MCF 10A (cell line): ENCODE data around the gene GPC3. TPM values are rescaled to one million over a fixed set of nuclear protein-coding genes. Genes with fewer than 3 reads are reported as not detected.

Experiments used
- BruUV-seq: library from RNA; stranded (reverse); fragments of 400-500 nt; replicated peaks from 2 replicates; lab custom pipeline; 2021; lab: Mats Ljungman, UMichigan
- CTCF ChIA-PET: fragments of 300-600 bp; sonication (Branson Sonifier 250); formaldehyde crosslinking; extraction: SDS; loops from one replicate; lab custom pipeline; 2021; ENCODE audit warnings: antibody characterized with exemption, inconsistent platforms; lab: Yijun Ruan, JAX
- POLR2A ChIA-PET: fragments of 300-600, 350-650 bp; sonication (Branson Sonifier 250); formaldehyde crosslinking; extraction: SDS; loops from one replicate; lab custom pipeline; 2020; ENCODE audit warnings: antibody characterized with exemption, inconsistent platforms; lab: Yijun Ruan, JAX
- DNase-seq: peaks from one replicate; pipeline ENCODE4 v3.0.0-alpha.2; 2018; ENCODE audit not compliant: unreplicated experiment
- H3K27ac Mint-ChIP-seq: one replicate; pipeline ENCODE4 v1.8.0; 2022; ENCODE audit warnings: mild to moderate bottlenecking, low read depth, mixed read lengths; ENCODE audit not compliant: unreplicated experiment
- H3K27me3 Mint-ChIP-seq: one replicate; pipeline ENCODE4 v1.8.0; 2022; ENCODE audit warnings: mixed read lengths; ENCODE audit not compliant: insufficient read depth, unreplicated experiment
- H3K36me3 Mint-ChIP-seq: one replicate; pipeline ENCODE4 v1.8.0; 2022; ENCODE audit warnings: mild to moderate bottlenecking, moderate library complexity, mixed read lengths; ENCODE audit not compliant: insufficient read depth, unreplicated experiment
- H3K4me1 Mint-ChIP-seq: one replicate; pipeline ENCODE4 v1.8.0; 2022; ENCODE audit warnings: mixed read lengths; ENCODE audit not compliant: insufficient read depth, unreplicated experiment
- H3K4me3 Mint-ChIP-seq: one replicate; pipeline ENCODE4 v1.8.0; 2022; ENCODE audit warnings: mild to moderate bottlenecking, moderate library complexity, mixed read lengths; ENCODE audit not compliant: unreplicated experiment
- H3K9me3 Mint-ChIP-seq: one replicate; pipeline ENCODE4 v1.8.0; 2022; ENCODE audit warnings: mixed read lengths; ENCODE audit not compliant: unreplicated experiment
- CTCF ChIP-seq: fragments of 200-600 bp; IDR thresholded peaks from one replicate; pipeline ENCODE4 v1.8.0; 2022; ENCODE audit warnings: antibody characterized with exemption, mild to moderate bottlenecking; ENCODE audit not compliant: unreplicated experiment
- intact Hi-C: fragments of 100-400 bp; cut with micrococcal nuclease; formaldehyde crosslinking; loops from 2 replicates; pipeline ENCODE4 v1.14.1; 2022
- total RNA-seq: library from RNA; stranded (reverse); gene quantifications from 2 replicates; pipeline ENCODE4 v1.2.3, GENCODE V29; 2022

Gene GPC3
- total RNA-seq, 1 experiment from 2014 or later: 0.37 TPM

GRCh38 chrX:133943507-133943906 lies 41.9 kb downstream of the GPC3 start:
- DNase-seq: no peak
- no peak for TF ChIP-seq CTCF
- Mint-ChIP-seq H3K36me3 (no peaks in the 10 kb centered on the region), H3K27me3 (peaks cover 83% of the 10 kb centered on the region), H3K4me1 (no peaks in the 10 kb centered on the region), H3K9me3 (no peaks in the 10 kb centered on the region), H3K4me3 (no peak overlapping the region), H3K27ac (no peak overlapping the region)
- no TSS peak for BruUV-seq
- ChIA-PET POLR2A (no interaction called here), CTCF (interaction anchor here (0.9 kb wide), 1 partner anchor 25 kb away, joined by 3 read pairs; no protein-coding TSS in a partner anchor)
- intact Hi-C loops: no loop called here

- no peak for TF ChIP-seq CTCF
- Mint-ChIP-seq H3K27ac (no peak overlapping the region), H3K4me3 (no peak overlapping the region), H3K27me3 (peaks cover 68% of the 10 kb centered on the region), H3K9me3 (no peaks in the 10 kb centered on the region), H3K36me3 (no peaks in the 10 kb centered on the region), H3K4me1 (no peaks in the 10 kb centered on the region)
- intact Hi-C loops: no loop called here
- POLR2A ChIA-PET: no interaction called here
- no peak for DNase-seq
- CTCF ChIA-PET: no interaction called here
- BruUV-seq: no TSS peak
Observed at GRCh38 chrX:133939655-133940302, 45.6 kb downstream of the GPC3 start.

GRCh38 chrX:133938530-133938929 lies 46.9 kb downstream of the GPC3 start:
- Mint-ChIP-seq H3K36me3 (no peaks in the 10 kb centered on the region), H3K4me3 (no peak overlapping the region), H3K27me3 (peaks cover 55% of the 10 kb centered on the region), H3K27ac (no peak overlapping the region), H3K4me1 (no peaks in the 10 kb centered on the region), H3K9me3 (no peaks in the 10 kb centered on the region)
- no peak for TF ChIP-seq CTCF
- BruUV-seq: no TSS peak
- intact Hi-C loops: no loop called here
- DNase-seq: no peak
- ChIA-PET CTCF (interaction anchor here (1.6 kb wide), 1 partner anchor 146 kb away, joined by 5 read pairs; no protein-coding TSS in a partner anchor), POLR2A (no interaction called here)

- no peak for TF ChIP-seq CTCF
- Mint-ChIP-seq H3K27ac (no peak overlapping the region), H3K4me3 (no peak overlapping the region), H3K4me1 (no peaks in the 10 kb centered on the region), H3K9me3 (no peaks in the 10 kb centered on the region), H3K27me3 (peaks cover 50% of the 10 kb centered on the region), H3K36me3 (no peaks in the 10 kb centered on the region)
- intact Hi-C loops: no loop called here
- ChIA-PET CTCF (interaction anchor here (0.7 to 2.3 kb wide), 4 partner anchors 15 to 207 kb away, joined by 3 to 14 read pairs (median 4); no protein-coding TSS in a partner anchor), POLR2A (interaction anchor here (0.7 kb wide), 1 partner anchor 10 kb away, joined by 4 read pairs; no protein-coding TSS in a partner anchor)
- BruUV-seq: no TSS peak
- DNase-seq: no peak
Observed at GRCh38 chrX:133937022-133937421, 48.4 kb downstream of the GPC3 start.
